BE2C (cell line): Measurements from ENCODE around the gene TCF3.

Source experiments
- DNase-seq: peaks from one replicate; pipeline ENCODE4 v3.0.0-alpha.2; 2020
- H3K27me3 ChIP-seq: fragments of 250-450 bp; sonication (Bioruptor Pico); 2 replicates; pipeline ENCODE4 v1.5.1; 2020; ENCODE audit warnings: mild to moderate bottlenecking
- H3K36me3 ChIP-seq: fragments of 250-450 bp; sonication (Bioruptor Pico); 2 replicates; pipeline ENCODE4 v1.5.1; 2020; ENCODE audit warnings: mild to moderate bottlenecking
- H3K4me1 ChIP-seq: fragments of 250-450 bp; sonication (Bioruptor Pico); 2 replicates; pipeline ENCODE4 v1.5.1; 2020
- H3K4me3 ChIP-seq: 2 replicates; pipeline ENCODE4 v1.5.1; 2011; ENCODE audit warnings: low read depth, low read length
- H3K9me3 ChIP-seq: fragments of 250-450 bp; sonication (Bioruptor Pico); 2 replicates; pipeline ENCODE4 v1.5.1; 2020
- TF ChIP-seq, protein P1 (sequence below): IDR thresholded peaks from 2 replicates; pipeline ENCODE4 v1.5.1; 2012; ENCODE audit warnings: mild to moderate bottlenecking, low read depth, low read length

The TCF3 gene

DNA sequence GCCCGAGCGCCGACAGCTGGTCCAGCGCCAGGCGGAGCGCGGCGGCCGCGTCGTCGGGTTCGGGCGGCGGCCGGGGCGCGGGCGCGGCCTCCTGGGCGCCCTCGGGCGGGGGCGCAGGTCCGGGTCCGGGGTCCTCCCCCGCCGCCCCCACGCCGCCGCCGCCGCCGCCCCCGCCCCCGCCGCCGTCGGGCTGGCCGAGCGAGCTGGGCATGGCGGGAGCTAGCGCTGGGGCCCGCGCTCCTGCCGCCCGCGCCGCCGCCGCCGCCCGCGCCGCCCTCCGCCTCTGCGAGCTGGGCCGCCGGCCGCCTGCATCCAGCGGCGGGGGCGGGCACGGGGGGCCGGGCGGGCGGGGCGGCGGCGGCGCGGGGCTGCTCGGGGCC is 84.6 kb downstream of the TCF3 start:
- Histone ChIP-seq H3K27me3 (no peaks in the 10 kb centered on the region), H3K36me3 (peaks cover 29% of the 10 kb centered on the region), H3K4me1 (no peaks in the 10 kb centered on the region), H3K9me3 (peaks cover 7% of the 10 kb centered on the region), H3K4me3 (no peak overlapping the region)
- no peak for DNase-seq
- TF ChIP-seq, protein P1, sequence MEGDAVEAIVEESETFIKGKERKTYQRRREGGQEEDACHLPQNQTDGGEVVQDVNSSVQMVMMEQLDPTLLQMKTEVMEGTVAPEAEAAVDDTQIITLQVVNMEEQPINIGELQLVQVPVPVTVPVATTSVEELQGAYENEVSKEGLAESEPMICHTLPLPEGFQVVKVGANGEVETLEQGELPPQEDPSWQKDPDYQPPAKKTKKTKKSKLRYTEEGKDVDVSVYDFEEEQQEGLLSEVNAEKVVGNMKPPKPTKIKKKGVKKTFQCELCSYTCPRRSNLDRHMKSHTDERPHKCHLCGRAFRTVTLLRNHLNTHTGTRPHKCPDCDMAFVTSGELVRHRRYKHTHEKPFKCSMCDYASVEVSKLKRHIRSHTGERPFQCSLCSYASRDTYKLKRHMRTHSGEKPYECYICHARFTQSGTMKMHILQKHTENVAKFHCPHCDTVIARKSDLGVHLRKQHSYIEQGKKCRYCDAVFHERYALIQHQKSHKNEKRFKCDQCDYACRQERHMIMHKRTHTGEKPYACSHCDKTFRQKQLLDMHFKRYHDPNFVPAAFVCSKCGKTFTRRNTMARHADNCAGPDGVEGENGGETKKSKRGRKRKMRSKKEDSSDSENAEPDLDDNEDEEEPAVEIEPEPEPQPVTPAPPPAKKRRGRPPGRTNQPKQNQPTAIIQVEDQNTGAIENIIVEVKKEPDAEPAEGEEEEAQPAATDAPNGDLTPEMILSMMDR = no peak

DNA sequence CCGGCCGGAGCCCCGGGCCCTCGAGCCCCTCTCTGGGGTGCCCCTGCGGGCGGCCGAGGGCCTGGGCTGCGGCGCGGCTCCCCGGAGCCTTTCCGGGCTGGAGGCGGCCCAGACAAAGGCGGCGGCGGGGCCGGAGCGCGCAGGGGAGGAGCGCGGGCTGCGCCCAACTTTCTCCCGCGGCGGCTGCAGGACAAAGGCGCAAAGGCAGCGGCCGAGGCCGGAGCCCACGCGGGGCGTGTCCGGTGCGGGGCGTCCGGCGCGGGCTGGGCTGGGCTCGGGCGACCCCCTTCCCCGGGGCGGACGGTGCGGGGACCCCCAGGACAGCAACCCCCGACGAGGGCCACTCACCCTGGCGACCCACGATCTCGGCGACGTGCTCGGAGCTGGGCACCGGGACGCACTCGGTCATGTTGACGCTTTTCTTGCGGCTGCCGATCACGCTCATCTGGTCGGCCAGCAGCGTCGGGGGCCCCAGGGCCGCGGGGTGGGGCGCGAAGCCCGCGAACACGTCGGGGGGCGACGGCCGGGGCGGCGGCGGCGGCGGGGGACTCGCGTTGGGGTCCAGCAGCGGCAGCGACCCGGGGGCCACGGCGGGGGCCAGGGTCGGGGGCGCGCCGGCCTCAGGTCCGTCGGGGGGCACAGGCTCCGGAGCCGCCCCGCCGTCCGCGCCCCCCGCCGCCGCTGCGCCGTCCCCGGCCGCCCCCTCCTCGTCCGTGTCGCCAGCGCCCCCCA is 85.1 kb downstream of the TCF3 start:
- DNase-seq = peak; percentile 51
- Histone ChIP-seq H3K9me3 (peaks cover 7% of the 10 kb centered on the region), H3K36me3 (peaks cover 35% of the 10 kb centered on the region), H3K4me3 (peak overlapping the region; percentile 83), H3K27me3 (no peaks in the 10 kb centered on the region), H3K4me1 (no peaks in the 10 kb centered on the region)
- TF ChIP-seq, protein P1 = no peak

DNA sequence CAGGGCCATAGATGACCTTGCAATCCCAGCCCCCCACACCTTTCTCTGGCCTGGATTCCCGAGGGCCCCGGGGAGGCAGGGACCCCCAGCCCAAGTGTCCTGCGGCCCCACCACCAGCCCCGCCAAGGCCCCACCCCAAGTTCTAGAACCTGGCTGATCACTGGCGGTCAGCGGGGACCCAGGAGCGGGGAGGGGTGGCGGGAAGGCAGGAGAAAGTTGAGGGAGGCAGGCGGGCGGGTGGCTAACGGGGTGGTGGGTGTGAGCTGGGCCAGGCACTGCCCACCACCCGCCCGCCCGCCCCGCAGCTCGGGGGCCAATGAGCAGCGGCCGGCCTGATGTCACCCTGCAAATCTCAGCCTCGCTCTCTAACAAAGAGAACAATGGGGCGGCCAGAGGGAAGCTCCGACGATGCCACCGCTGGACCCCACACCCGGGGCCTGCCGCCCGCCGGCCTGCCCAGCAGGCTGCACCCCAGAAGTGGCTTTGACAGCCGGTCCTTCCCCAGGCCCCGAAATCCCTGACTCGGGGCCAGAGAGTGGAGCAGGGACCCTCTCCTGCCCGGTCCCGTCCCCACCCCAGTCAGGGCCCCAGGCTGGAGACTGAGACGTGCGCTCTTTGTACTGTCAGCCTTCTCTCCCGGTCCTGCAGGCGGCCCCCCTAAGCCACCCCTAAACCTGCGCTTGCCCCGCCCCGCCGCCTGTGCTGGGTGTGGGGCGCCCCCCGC is 85.9 kb downstream of the TCF3 start:
- peaks cover 7% of the 10 kb centered on the region for H3K9me3 ChIP-seq
- no peaks in the 10 kb centered on the region for H3K27me3 ChIP-seq
- TF ChIP-seq, protein P1 = no peak
- peak; percentile 86 for DNase-seq
- peak overlapping the region; percentile 83 for H3K4me3 ChIP-seq
- H3K4me1 ChIP-seq = no peaks in the 10 kb centered on the region
- peaks cover 36% of the 10 kb centered on the region for H3K36me3 ChIP-seq

DNA sequence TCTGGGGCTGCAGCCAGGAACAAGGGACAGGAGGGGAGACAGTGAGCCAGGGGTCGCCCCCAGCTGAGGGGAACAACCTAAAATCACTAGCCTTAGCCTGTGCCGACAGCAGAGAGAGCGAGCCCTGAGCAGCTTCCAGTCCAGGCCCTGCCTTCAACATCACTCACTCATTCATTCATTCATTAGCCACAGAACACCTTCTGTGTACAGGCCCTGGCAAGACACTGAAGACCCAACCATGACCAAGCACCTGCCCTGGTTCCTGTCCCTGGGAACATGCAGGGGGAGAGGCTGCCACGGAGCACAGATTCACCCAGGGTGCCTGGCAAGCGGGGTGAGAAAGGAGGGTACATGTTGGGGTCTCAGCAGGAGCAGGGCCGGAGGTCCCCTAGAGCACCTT is 89.2 kb downstream of the TCF3 start:
- TF ChIP-seq, protein P1 = no peak
- no peak for DNase-seq
- peaks cover 50% of the 10 kb centered on the region for H3K36me3 ChIP-seq
- no peaks in the 10 kb centered on the region for H3K9me3 ChIP-seq
- H3K27me3 ChIP-seq = no peaks in the 10 kb centered on the region
- no peaks in the 10 kb centered on the region for H3K4me1 ChIP-seq
- no peak overlapping the region for H3K4me3 ChIP-seq

DNA sequence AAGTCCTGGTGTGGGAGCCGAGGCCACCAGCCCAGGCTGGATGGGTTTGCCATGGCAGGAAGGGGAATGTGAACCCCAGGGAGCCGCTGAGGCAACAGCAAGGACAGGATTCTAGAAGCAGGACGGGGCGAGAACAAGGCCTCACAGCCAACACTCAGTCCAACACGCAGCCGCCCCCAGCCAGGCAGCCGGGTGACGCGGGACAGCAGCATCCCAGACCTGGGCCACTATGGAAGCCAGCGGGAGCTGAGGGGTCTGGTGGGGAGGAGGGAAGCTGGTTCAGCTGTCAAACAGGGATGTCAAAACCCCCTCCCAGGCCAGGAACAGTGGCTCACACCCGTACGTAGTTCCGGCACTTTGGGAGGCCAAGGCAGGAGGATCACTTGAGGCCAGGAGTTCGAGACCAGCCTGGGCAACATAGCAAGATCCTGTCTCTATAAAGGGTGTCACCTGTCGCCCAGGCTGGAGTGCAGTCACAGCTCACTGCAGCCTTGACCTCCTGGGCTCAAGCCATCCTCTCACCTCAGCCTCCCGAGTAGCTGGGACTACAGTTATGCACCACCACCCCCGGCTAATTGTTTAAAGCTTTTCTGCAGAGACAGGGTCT is 91.1 kb downstream of the TCF3 start:
- no peaks in the 10 kb centered on the region for H3K4me1 ChIP-seq
- no peak for DNase-seq
- H3K36me3 ChIP-seq = peaks cover 50% of the 10 kb centered on the region
- H3K27me3 ChIP-seq = no peaks in the 10 kb centered on the region
- no peak overlapping the region for H3K4me3 ChIP-seq
- TF ChIP-seq, protein P1 = no peak
- no peaks in the 10 kb centered on the region for H3K9me3 ChIP-seq

DNA sequence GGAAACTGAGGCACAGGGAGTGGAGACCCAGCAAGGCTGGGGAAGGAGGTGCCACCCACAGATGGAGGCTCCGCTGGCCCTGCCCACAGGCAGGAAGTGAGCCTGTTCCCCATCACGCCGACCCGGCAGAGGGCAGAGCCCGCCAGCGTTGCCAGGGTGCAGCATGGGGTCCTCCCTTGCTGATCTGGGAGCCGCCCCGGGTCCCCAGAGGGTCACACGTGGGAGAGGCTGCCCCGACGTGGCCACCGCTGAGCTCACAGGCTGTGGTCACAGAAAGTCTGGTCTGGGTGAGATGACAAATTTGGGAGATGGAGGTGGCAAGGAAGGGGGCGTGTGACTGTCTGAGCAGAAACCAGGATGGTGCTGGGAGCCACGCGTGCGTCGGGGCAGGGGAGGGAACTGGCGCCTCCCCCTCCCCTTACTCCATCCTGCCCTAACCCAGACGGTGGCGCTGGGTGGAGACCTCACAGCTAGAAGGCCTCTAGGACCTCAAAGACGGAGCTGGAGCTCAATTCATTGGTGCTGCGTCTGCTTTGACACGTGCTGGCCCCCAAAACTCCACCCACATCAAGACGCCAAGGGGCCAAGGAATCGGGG is 92.0 kb downstream of the TCF3 start:
- no peak for DNase-seq
- no peaks in the 10 kb centered on the region for H3K4me1 ChIP-seq
- peaks cover 45% of the 10 kb centered on the region for H3K36me3 ChIP-seq
- H3K4me3 ChIP-seq = no peak overlapping the region
- H3K9me3 ChIP-seq = no peaks in the 10 kb centered on the region
- no peaks in the 10 kb centered on the region for H3K27me3 ChIP-seq
- TF ChIP-seq, protein P1 = no peak
